ENCODE data around the gene WBP4. TPM values are rescaled to one million over a fixed set of nuclear protein-coding genes. Genes with fewer than 3 reads are reported as not detected.

WBP4 gene
- total RNA-seq, 1 donor from 2014 or later, result 11.0 TPM

DNA sequence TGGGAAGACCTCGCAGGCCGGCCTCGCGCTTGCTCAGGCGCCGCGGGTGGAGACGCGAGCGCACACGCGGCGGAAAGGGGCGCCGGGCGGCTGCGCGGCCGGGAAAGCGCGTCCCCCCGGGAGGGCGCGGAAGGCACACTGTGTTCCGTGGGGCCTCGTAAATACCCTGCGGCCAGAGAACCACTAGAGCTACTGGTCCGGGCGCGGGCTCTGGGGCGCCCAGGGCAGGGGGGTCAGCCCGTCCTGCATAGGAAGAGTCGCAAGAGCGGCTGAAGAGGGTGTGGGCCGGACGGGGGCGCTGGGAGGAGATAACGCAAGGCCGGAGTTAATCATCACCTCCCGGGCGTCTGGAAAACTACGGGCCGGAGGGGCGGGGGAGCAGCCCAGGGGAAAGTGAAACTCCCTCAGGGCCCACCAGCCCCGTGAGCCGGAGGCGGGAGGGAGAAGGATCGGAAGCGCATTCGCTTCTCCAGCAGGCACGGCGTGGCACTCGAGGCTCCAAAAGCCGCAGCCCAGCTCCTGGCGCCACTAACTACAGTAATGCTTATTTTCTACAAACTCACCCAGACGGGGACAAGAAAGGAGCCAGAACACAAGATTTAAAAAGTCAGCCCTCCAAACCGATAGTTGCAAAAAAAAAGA, 1.1 kb upstream of the WBP4 start:
- Mint-ChIP-seq H3K4me3 (ENCODE audit: low read depth) (peak overlapping the region; percentile 99), H3K27ac (peak overlapping the region; percentile 100), H3K9me3 (ENCODE audit: low read depth) (no peaks in the 10 kb centered on the region), H3K4me1 (ENCODE audit: low read depth) (peaks cover 55% of the 10 kb centered on the region), H3K27me3 (no peaks in the 10 kb centered on the region), H3K36me3 (ENCODE audit: insufficient read depth) (peaks cover 4% of the 10 kb centered on the region)
- TF ChIP-seq CTCF (IDR thresholded peaks at IDR 0.05; ENCODE audit: unreplicated experiment), result peak; percentile 23
- DNase-seq (ENCODE audit: low spot score, unreplicated experiment), result peak; percentile 86

- Mint-ChIP-seq H3K27ac (peak overlapping the region; percentile 100), H3K4me1 (ENCODE audit: low read depth) (peaks cover 52% of the 10 kb centered on the region), H3K4me3 (ENCODE audit: low read depth) (peak overlapping the region; percentile 99), H3K27me3 (no peaks in the 10 kb centered on the region), H3K9me3 (ENCODE audit: low read depth) (no peaks in the 10 kb centered on the region), H3K36me3 (ENCODE audit: insufficient read depth) (peaks cover 4% of the 10 kb centered on the region)
- no peak for TF ChIP-seq CTCF (IDR thresholded peaks at IDR 0.05; ENCODE audit: unreplicated experiment)
- peak; percentile 64 for DNase-seq (ENCODE audit: low spot score, unreplicated experiment)
Measured at GRCh38 chr13:41060724-41061074, 610 bp upstream of the WBP4 start.

DNA sequence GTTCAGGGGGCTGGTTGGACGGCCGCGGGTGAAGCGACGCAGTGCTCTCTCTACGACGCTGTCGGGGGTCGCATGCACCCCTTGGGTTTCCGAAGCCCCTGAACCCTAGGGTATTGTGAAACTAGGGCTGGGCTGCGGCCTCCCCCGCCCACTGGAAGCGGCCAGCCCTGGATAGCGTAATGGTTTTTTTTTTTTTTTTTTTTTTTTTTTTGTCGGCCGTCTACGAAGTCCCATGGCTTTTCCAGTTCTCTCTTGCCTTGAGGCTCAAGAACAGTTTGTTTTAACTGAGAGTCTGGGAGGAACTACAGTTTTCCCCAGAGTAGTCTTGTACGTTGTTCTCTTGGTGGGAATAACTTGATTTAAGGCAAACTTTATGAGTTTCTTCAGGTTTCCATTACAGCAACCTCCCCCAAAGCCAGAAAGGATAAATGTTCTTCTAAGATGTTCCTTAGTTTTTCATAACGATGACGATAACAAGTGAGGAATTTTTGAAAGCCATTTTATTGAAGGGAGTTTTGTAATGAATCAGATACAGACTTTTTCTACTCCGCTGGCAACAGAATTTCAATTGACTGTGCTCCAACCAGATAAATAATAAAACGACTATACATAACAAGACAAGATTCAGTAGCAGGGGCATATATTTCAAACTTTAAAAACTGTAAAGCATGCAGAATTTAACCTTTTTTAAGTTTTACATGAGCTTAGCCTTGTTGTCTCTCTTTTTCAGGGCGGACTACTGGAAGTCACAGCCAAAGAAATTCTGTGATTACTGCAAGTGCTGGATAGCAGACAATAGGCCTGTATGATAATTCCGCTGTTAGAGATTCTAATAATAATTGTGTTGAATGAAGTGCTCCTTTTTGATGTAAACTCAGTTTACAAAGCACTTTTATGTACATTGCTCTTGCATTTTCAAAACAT, 867 bp downstream of the WBP4 start:
- Mint-ChIP-seq H3K9me3 (ENCODE audit: low read depth) (no peaks in the 10 kb centered on the region), H3K4me3 (ENCODE audit: low read depth) (peak overlapping the region; percentile 99), H3K36me3 (ENCODE audit: insufficient read depth) (peaks cover 5% of the 10 kb centered on the region), H3K4me1 (ENCODE audit: low read depth) (peaks cover 42% of the 10 kb centered on the region), H3K27ac (peak overlapping the region; percentile 100), H3K27me3 (no peaks in the 10 kb centered on the region)
- TF ChIP-seq CTCF (IDR thresholded peaks at IDR 0.05; ENCODE audit: unreplicated experiment), result no peak
- DNase-seq (ENCODE audit: low spot score, unreplicated experiment), result no peak

DNA sequence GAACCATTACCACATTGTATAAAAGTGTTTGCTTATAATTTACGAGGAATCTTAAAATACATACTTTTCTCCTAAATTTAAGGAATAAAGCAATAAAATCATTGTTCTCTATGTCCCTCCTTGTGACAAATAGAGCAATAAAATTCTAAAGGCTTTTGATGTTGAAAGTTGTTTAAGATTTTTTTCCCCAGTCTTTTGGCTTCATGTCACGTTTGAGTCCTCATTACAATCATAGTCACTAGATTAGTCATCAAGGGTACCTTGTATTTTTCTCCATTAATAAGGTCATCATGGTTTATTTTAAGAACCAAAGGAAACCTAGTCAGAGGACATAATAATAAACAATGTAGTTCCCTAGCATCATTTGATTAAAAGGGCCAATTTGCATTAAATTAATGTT, 3.2 kb downstream of the WBP4 start:
- no peaks in the 10 kb centered on the region for H3K27me3 Mint-ChIP-seq
- H3K4me1 Mint-ChIP-seq (ENCODE audit: low read depth), result peaks cover 22% of the 10 kb centered on the region
- no peaks in the 10 kb centered on the region for H3K9me3 Mint-ChIP-seq (ENCODE audit: low read depth)
- no peak for TF ChIP-seq CTCF (IDR thresholded peaks at IDR 0.05; ENCODE audit: unreplicated experiment)
- DNase-seq (ENCODE audit: low spot score, unreplicated experiment), result no peak
- H3K27ac Mint-ChIP-seq, result no peak overlapping the region
- no peak overlapping the region for H3K4me3 Mint-ChIP-seq (ENCODE audit: low read depth)
- peaks cover 10% of the 10 kb centered on the region for H3K36me3 Mint-ChIP-seq (ENCODE audit: insufficient read depth)

DNA sequence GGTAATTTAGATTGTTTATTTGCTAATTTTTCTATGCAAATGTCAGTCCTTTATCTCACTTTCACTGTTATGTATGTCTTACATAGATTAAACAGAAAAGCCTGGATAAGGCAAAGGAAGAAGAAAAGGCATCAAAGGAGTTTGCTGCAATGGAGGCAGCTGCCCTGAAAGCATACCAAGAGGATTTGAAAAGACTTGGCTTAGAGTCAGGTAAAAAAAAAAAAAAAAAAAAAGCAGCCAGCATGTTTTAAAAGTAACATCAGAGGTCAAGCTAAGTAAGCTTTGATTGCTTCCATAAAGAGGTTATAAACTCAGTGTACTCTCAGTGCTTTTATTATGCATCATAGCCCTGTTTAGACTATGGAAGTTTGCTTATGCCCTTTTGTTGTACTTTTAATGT, 3.8 kb downstream of the WBP4 start:
- Mint-ChIP-seq H3K27ac (no peak overlapping the region), H3K4me1 (ENCODE audit: low read depth) (peaks cover 19% of the 10 kb centered on the region), H3K36me3 (ENCODE audit: insufficient read depth) (peaks cover 12% of the 10 kb centered on the region), H3K27me3 (no peaks in the 10 kb centered on the region), H3K9me3 (ENCODE audit: low read depth) (no peaks in the 10 kb centered on the region), H3K4me3 (ENCODE audit: low read depth) (no peak overlapping the region)
- TF ChIP-seq CTCF (IDR thresholded peaks at IDR 0.05; ENCODE audit: unreplicated experiment), result no peak
- no peak for DNase-seq (ENCODE audit: low spot score, unreplicated experiment)

Measured in progenitor cell of endocrine pancreas (in vitro differentiated cells).